ENCODE data around the gene GALNS. TPM values are rescaled to one million over a fixed set of nuclear protein-coding genes. Genes with fewer than 3 reads are reported as not detected.

The GALNS gene
- total and polyA plus RNA-seq, 2 of the 8 experiments (the other 6 are each of a cell fraction or from before 2014, with no cell fraction given), result 8.9 to 17.8 TPM

DNA sequence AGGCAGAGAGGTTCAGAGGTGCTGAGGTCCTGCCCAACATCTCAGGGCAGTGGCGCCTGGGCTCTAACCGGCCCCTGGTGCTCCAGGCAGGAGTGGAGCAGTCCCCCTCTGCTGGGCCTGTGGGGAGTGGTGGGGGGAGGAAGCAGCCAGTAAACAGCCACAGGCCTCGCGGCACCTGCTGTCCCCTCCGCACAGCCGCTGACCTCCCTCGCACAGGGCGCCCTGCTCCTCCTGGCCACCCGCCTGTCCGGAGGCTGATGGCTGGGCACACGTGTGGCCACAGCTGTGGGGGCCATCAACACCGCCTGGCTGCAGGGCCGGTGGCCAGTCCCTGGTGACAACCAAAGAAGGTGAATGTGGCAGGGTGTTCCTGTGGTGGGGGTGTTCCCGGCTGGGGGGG, 46.5 kb upstream of the GALNS start (continued):
- no peak for TF ChIP-seq CBX8 (IDR thresholded peaks at IDR 0.05; ENCODE audit: borderline replicate concordance, low read depth, low read length)
